HG03103 (cell line): Measurements from ENCODE around the gene ZNF331.

ENCODE experiments used
- ATAC-seq: cut with Tn5 transposase; IDR thresholded peaks from one replicate; pipeline ENCODE4 v1.9.1; 2021; ENCODE audit warnings: low read depth; ENCODE audit not compliant: unreplicated experiment

The ZNF331 gene

GRCh38 chr19:53520547-53521372, 17.2 kb upstream of the ZNF331 start:
- peak; percentile 97 for ATAC-seq

GRCh38 chr19:53521373-53522202, 16.4 kb upstream of the ZNF331 start:
- no peak for ATAC-seq

- ATAC-seq: no peak
Measured at GRCh38 chr19:53525922-53526321, 12.0 kb upstream of the ZNF331 start.

- no peak for ATAC-seq
Measured at GRCh38 chr19:53530622-53531021, 7.3 kb upstream of the ZNF331 start.

- ATAC-seq: no peak
Measured at GRCh38 chr19:53531457-53531856, 6.5 kb upstream of the ZNF331 start.

- no peak for ATAC-seq
Measured at GRCh38 chr19:53532362-53532761, 5.6 kb upstream of the ZNF331 start.

- no peak for ATAC-seq
Measured at GRCh38 chr19:53536225-53536548, 1.8 kb upstream of the ZNF331 start.

- no peak for ATAC-seq
Measured at GRCh38 chr19:53537121-53537520, 824 bp upstream of the ZNF331 start.

- no peak for ATAC-seq
Measured at GRCh38 chr19:53538378-53539109, 599 bp downstream of the ZNF331 start.

- ATAC-seq: no peak
Measured at GRCh38 chr19:53540091-53540490, 2.1 kb downstream of the ZNF331 start.

- no peak for ATAC-seq
Measured at GRCh38 chr19:53541971-53542370, 4.0 kb downstream of the ZNF331 start.

- no peak for ATAC-seq
Measured at GRCh38 chr19:53545271-53546065, 7.5 kb downstream of the ZNF331 start.

GRCh38 chr19:53546758-53547513, 9.0 kb downstream of the ZNF331 start:
- no peak for ATAC-seq

GRCh38 chr19:53549340-53549739, 11.4 kb downstream of the ZNF331 start:
- ATAC-seq: no peak

GRCh38 chr19:53552001-53552721, 14.2 kb downstream of the ZNF331 start:
- ATAC-seq: no peak

- ATAC-seq: no peak
Measured at GRCh38 chr19:53553156-53553555, 15.2 kb downstream of the ZNF331 start.

- peak; percentile 46 for ATAC-seq
Measured at GRCh38 chr19:53553865-53554791, 16.2 kb downstream of the ZNF331 start.

GRCh38 chr19:53554804-53555203, 16.9 kb downstream of the ZNF331 start:
- peak; percentile 36 for ATAC-seq
